ENCODE results near the gene MAST2.

The MAST2 gene

GRCh38 chr1:45886229-45886628 is 82.8 kb downstream of the MAST2 start:
- no peak for TF ChIP-seq ZNF274 (IDR thresholded peaks at IDR 0.05; ENCODE audit: low read depth, low read length)
- no peak overlapping the region for H3K4me3 ChIP-seq (ENCODE audit: low read length)

- TF ChIP-seq ZNF274 (IDR thresholded peaks at IDR 0.05; ENCODE audit: low read depth, low read length): no peak
- no peak overlapping the region for H3K4me3 ChIP-seq (ENCODE audit: low read length)
Observed at GRCh38 chr1:45887156-45887842, 83.9 kb downstream of the MAST2 start.

- TF ChIP-seq ZNF274 (IDR thresholded peaks at IDR 0.05; ENCODE audit: low read depth, low read length): no peak
- no peak overlapping the region for H3K4me3 ChIP-seq (ENCODE audit: low read length)
Observed at GRCh38 chr1:45890078-45890477, 86.7 kb downstream of the MAST2 start.

GRCh38 chr1:45891087-45891486 is 87.7 kb downstream of the MAST2 start:
- no peak overlapping the region for H3K4me3 ChIP-seq (ENCODE audit: low read length)
- no peak for TF ChIP-seq ZNF274 (IDR thresholded peaks at IDR 0.05; ENCODE audit: low read depth, low read length)

- TF ChIP-seq ZNF274 (IDR thresholded peaks at IDR 0.05; ENCODE audit: low read depth, low read length): no peak
- no peak overlapping the region for H3K4me3 ChIP-seq (ENCODE audit: low read length)
Observed at GRCh38 chr1:45892068-45892785, 88.8 kb downstream of the MAST2 start.

- H3K4me3 ChIP-seq (ENCODE audit: low read length): no peak overlapping the region
- no peak for TF ChIP-seq ZNF274 (IDR thresholded peaks at IDR 0.05; ENCODE audit: low read depth, low read length)
Observed at GRCh38 chr1:45894331-45894730, 90.9 kb downstream of the MAST2 start.

- no peak overlapping the region for H3K4me3 ChIP-seq (ENCODE audit: low read length)
- no peak for TF ChIP-seq ZNF274 (IDR thresholded peaks at IDR 0.05; ENCODE audit: low read depth, low read length)
Observed at GRCh38 chr1:45894921-45895320, 91.5 kb downstream of the MAST2 start.

GRCh38 chr1:45895406-45895805 is 92.0 kb downstream of the MAST2 start:
- TF ChIP-seq ZNF274 (IDR thresholded peaks at IDR 0.05; ENCODE audit: low read depth, low read length): no peak
- H3K4me3 ChIP-seq (ENCODE audit: low read length): no peak overlapping the region

GRCh38 chr1:45906883-45907282 is 103.5 kb downstream of the MAST2 start:
- H3K4me3 ChIP-seq (ENCODE audit: low read length): no peak overlapping the region
- TF ChIP-seq ZNF274 (IDR thresholded peaks at IDR 0.05; ENCODE audit: low read depth, low read length): no peak

- no peak for TF ChIP-seq ZNF274 (IDR thresholded peaks at IDR 0.05; ENCODE audit: low read depth, low read length)
Observed at GRCh38 chr1:45908611-45909140, 105.3 kb downstream of the MAST2 start.

GRCh38 chr1:45911634-45912033 is 108.2 kb downstream of the MAST2 start:
- no peak for TF ChIP-seq ZNF274 (IDR thresholded peaks at IDR 0.05; ENCODE audit: low read depth, low read length)

More at GRCh38 chr1:45908611-45909140, 105.3 kb downstream of the MAST2 start:
- no peak overlapping the region for H3K4me3 ChIP-seq (ENCODE audit: low read length)

GRCh38 chr1:45913183-45913683 is 109.8 kb downstream of the MAST2 start:
- TF ChIP-seq ZNF274 (IDR thresholded peaks at IDR 0.05; ENCODE audit: low read depth, low read length): no peak
- H3K4me3 ChIP-seq (ENCODE audit: low read length): no peak overlapping the region

More at GRCh38 chr1:45911634-45912033, 108.2 kb downstream of the MAST2 start:
- H3K4me3 ChIP-seq (ENCODE audit: low read length): no peak overlapping the region

GRCh38 chr1:45913731-45914501 is 110.5 kb downstream of the MAST2 start:
- no peak for TF ChIP-seq ZNF274 (IDR thresholded peaks at IDR 0.05; ENCODE audit: low read depth, low read length)
- H3K4me3 ChIP-seq (ENCODE audit: low read length): no peak overlapping the region

GRCh38 chr1:45914836-45915235 is 111.4 kb downstream of the MAST2 start:
- no peak for TF ChIP-seq ZNF274 (IDR thresholded peaks at IDR 0.05; ENCODE audit: low read depth, low read length)
- no peak overlapping the region for H3K4me3 ChIP-seq (ENCODE audit: low read length)

Data from GM08714 (cell line).